Sigmoid colon (tissue), 7 donors: ENCODE measurements around the gene PADI1. TPM values are rescaled to one million over a fixed set of nuclear protein-coding genes. Genes with fewer than 3 reads are reported as not detected.
A peak's percentile ranks its signal among the peaks of the same experiment; 100 is the strongest.

Experiments used
- DNase-seq: peaks from one replicate; pipeline ENCODE4 v3.0.0-alpha.2; 2019
- H3K27ac ChIP-seq, 4 donors: fragments of 200-600 bp; sonication (generic); one replicate each; pipeline ENCODE4 v1.5.1; 2016 to 2019; ENCODE audit warnings: mild to moderate bottlenecking in 1 of 4
- H3K27me3 ChIP-seq, 3 donors: fragments of 200-600 bp; sonication (generic); one replicate each; pipeline ENCODE4 v1.5.1; 2019; ENCODE audit warnings: mild to moderate bottlenecking in 1 of 3
- H3K36me3 ChIP-seq, 4 donors: fragments of 200-600 bp; sonication (generic); one replicate each; pipeline ENCODE4 v1.5.1; 2016 to 2019
- H3K4me1 ChIP-seq, 4 donors: fragments of 200-600 bp; sonication (generic); one replicate each; pipeline ENCODE4 v1.5.1; 2017 to 2019
- H3K4me3 ChIP-seq, 4 donors: fragments of 200-600 bp; sonication (generic); one replicate each; pipeline ENCODE4 v1.5.1; 2017 to 2019; ENCODE audit warnings: mild to moderate bottlenecking in 2 of 4, moderate library complexity in 1 of 4
- H3K9me3 ChIP-seq, 4 donors: fragments of 200-600 bp in 3 of 4; sonication (generic) in 3 of 4; one replicate each; pipeline versions ENCODE4 v1.5.1 to v1.6.1; 2013 to 2019
- CTCF ChIP-seq, 4 experiments: fragments of 450-650 bp in 3 of 4; fragments of 200-600 bp in 1 of 4; IDR thresholded peaks; one replicate each; pipeline ENCODE4 v1.5.1; 2016 to 2019; ENCODE audit warnings: antibody characterized with exemption in 4 of 4, mild to moderate bottlenecking in 3 of 4, moderate library complexity in 2 of 4
- EP300 ChIP-seq, 4 donors: sonication (generic); formaldehyde crosslinking; IDR thresholded peaks; one replicate each; pipeline ENCODE4 v1.6.1; 2017; ENCODE audit warnings: antibody characterized with exemption in 4 of 4
- POLR2A ChIP-seq, 2 donors: fragments of 450-650 bp; IDR thresholded peaks; one replicate each; pipeline ENCODE4 v1.6.1; 2016; ENCODE audit warnings: antibody characterized with exemption in 2 of 2, mild to moderate bottlenecking in 2 of 2, moderate library complexity in 2 of 2
- POLR2AphosphoS5 ChIP-seq, 4 donors: sonication (generic); formaldehyde crosslinking; IDR thresholded peaks; one replicate each; pipeline ENCODE4 v1.6.1; 2017; ENCODE audit warnings: antibody characterized with exemption in 4 of 4
- WGBS, 2 donors: extraction: QIAGEN DNeasy Blood & Tissue Kit; methylation state at CpG; one replicate each; pipeline ENCODE4 v1.1.7; 2013; 5-methylcytosine and 5-hydroxymethylcytosine counted together
- intact Hi-C: fragments of 100-400 bp; cut with DNase I; formaldehyde crosslinking; loops from one replicate; pipeline ENCODE4 v1.15.1; 2023
- polyA plus RNA-seq, 3 donors: library from polyadenylated mRNA; stranded (reverse); fragments of 200-250 nt; gene quantifications; one replicate each; pipeline ENCODE4 v1.2.3, GENCODE V29; 2013
- total RNA-seq, 4 donors: library from RNA; depleted of rRNA; stranded (reverse); fragments of >200 nt; gene quantifications; one replicate each; pipeline ENCODE4 v1.1.0, GENCODE V29; 2016
- donor health status: healthy with polysubstance abuse.
- donor health status: Bipolar disorder and iron deficiency.
- donor health status: healthy.

The PADI1 gene
- total and polyA plus RNA-seq, 7 donors: under 0.01 to 0.92 (median 0.63) TPM; not detected in 4

- TF ChIP-seq CTCF (IDR thresholded peaks at IDR 0.05) (no peak), POLR2AphosphoS5 (IDR thresholded peaks at IDR 0.05) (no peak), POLR2A (IDR thresholded peaks at IDR 0.05) (no peak), EP300 (IDR thresholded peaks at IDR 0.05) (no peak)
- Histone ChIP-seq H3K36me3 (no peaks in the 10 kb centered on the region), H3K27ac (no peak overlapping the region), H3K4me3 (no peak overlapping the region), H3K4me1 (no peaks in the 10 kb centered on the region), H3K27me3 (no peaks in the 10 kb centered on the region), H3K9me3 (no peaks in the 10 kb centered on the region)
- WGBS, 2 donors: 43 to 73% methylated on average over 9 of the region's 9 CpGs
- peak; percentile 60 for DNase-seq
- intact Hi-C loops: no loop called here
These were observed 3.5 kb upstream of the PADI1 start for GRCh38 chr1:17201201-17202021.

GRCh38 chr1:17205652-17206051, 724 bp downstream of the PADI1 start:
- intact Hi-C loops: no loop called here
- DNase-seq: no peak
- no peak for TF ChIP-seq CTCF (IDR thresholded peaks at IDR 0.05)
- TF ChIP-seq POLR2AphosphoS5 (IDR thresholded peaks at IDR 0.05): no peak
- TF ChIP-seq EP300 (IDR thresholded peaks at IDR 0.05): no peak
- no peak for TF ChIP-seq POLR2A (IDR thresholded peaks at IDR 0.05)
- no peaks in the 10 kb centered on the region for H3K36me3 ChIP-seq
- no peak overlapping the region for H3K4me3 ChIP-seq
- 91 to 93% methylated on average over 7 of the region's 7 CpGs for WGBS, 2 donors
- H3K27ac ChIP-seq: no peak overlapping the region
- no peaks in the 10 kb centered on the region for H3K27me3 ChIP-seq
- H3K9me3 ChIP-seq: no peaks in the 10 kb centered on the region
- no peaks in the 10 kb centered on the region for H3K4me1 ChIP-seq

GRCh38 chr1:17206196-17206595, 1.3 kb downstream of the PADI1 start:
- Histone ChIP-seq H3K4me3 (no peak overlapping the region), H3K4me1 (no peaks in the 10 kb centered on the region), H3K36me3 (no peaks in the 10 kb centered on the region), H3K27ac (no peak overlapping the region), H3K27me3 (no peaks in the 10 kb centered on the region), H3K9me3 (no peaks in the 10 kb centered on the region)
- TF ChIP-seq POLR2AphosphoS5 (IDR thresholded peaks at IDR 0.05): no peak
- no peak for TF ChIP-seq POLR2A (IDR thresholded peaks at IDR 0.05)
- TF ChIP-seq CTCF (IDR thresholded peaks at IDR 0.05): no peak
- TF ChIP-seq EP300 (IDR thresholded peaks at IDR 0.05): no peak
- DNase-seq: no peak
- WGBS, 2 donors: 74 to 76% methylated on average over 4 of the region's 4 CpGs
- intact Hi-C loops: no loop called here

- WGBS, 2 donors: 43 to 45% methylated on average over 4 of the region's 4 CpGs
- TF ChIP-seq POLR2A (IDR thresholded peaks at IDR 0.05) (no peak), CTCF (IDR thresholded peaks at IDR 0.05) (no peak), POLR2AphosphoS5 (IDR thresholded peaks at IDR 0.05) (no peak), EP300 (IDR thresholded peaks at IDR 0.05) (no peak)
- H3K9me3 ChIP-seq: no peaks in the 10 kb centered on the region
- peak; percentile 76 for DNase-seq
- H3K36me3 ChIP-seq: no peaks in the 10 kb centered on the region
- peaks cover 0 to under 1% (median 0%) of the 10 kb centered on the region in 4 donors for H3K4me1 ChIP-seq
- intact Hi-C loops: no loop called here
- no peak overlapping the region for H3K27ac ChIP-seq
- no peaks in the 10 kb centered on the region for H3K27me3 ChIP-seq
- H3K4me3 ChIP-seq: no peak overlapping the region
These were observed 2.1 kb downstream of the PADI1 start for GRCh38 chr1:17207046-17207445.
